ENCODE measurements around the gene HPSE2.

GRCh38 chr10:98929709-98930108 is 305.9 kb downstream of the HPSE2 start:
- no peak for TF ChIP-seq POLR2A (IDR thresholded peaks at IDR 0.05)
- TF ChIP-seq, protein P1, sequence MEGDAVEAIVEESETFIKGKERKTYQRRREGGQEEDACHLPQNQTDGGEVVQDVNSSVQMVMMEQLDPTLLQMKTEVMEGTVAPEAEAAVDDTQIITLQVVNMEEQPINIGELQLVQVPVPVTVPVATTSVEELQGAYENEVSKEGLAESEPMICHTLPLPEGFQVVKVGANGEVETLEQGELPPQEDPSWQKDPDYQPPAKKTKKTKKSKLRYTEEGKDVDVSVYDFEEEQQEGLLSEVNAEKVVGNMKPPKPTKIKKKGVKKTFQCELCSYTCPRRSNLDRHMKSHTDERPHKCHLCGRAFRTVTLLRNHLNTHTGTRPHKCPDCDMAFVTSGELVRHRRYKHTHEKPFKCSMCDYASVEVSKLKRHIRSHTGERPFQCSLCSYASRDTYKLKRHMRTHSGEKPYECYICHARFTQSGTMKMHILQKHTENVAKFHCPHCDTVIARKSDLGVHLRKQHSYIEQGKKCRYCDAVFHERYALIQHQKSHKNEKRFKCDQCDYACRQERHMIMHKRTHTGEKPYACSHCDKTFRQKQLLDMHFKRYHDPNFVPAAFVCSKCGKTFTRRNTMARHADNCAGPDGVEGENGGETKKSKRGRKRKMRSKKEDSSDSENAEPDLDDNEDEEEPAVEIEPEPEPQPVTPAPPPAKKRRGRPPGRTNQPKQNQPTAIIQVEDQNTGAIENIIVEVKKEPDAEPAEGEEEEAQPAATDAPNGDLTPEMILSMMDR (IDR thresholded peaks at IDR 0.05) = no peak
